Measurements from ENCODE around the gene NXF2.
"Not testable (repeated sequence)": the region's sequence is repeated elsewhere in the genome, so short reads cannot be mapped to it uniquely, and the experiment has no call there.

NXF2 gene

DNA sequence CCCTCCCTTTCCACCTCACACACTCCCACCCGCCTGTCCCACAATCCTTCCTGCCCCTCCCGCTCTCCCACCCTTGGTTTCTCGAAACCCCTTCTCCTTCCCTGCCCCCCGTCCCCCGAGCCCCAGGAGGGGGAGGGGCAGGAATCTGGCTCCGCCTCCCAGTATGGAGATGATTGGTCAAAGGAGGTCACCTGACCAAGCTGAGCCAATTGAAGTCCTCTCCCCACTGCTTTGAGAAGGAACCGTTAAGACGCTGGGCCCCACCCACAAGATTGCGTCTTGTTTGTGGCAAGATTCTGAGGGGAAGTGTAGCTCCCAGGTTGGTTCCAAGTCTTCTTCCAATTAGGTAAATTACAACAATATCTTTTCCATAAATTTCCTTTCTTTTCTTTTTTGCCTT is at the start of gene NXF2:
TSS of gene NXF2 (plus strand) at position 275 of the 400 bp plus-strand sequence. CDS start 59,912 bp downstream, outside the sequence.
- DNase-seq (ENCODE audit: low spot score): not testable (repeated sequence)

- not testable (repeated sequence) for DNase-seq (ENCODE audit: low spot score)
These were observed 39.0 kb upstream of the NXF2 start for GRCh38 chrX:102207940-102208339.

GRCh38 chrX:102214986-102215385 is 32.0 kb upstream of the NXF2 start, which contains the start of gene TCP11X1:
TSS of gene TCP11X1 (plus strand) at chrX:102215301.
- DNase-seq (ENCODE audit: low spot score): not testable (repeated sequence)

DNA sequence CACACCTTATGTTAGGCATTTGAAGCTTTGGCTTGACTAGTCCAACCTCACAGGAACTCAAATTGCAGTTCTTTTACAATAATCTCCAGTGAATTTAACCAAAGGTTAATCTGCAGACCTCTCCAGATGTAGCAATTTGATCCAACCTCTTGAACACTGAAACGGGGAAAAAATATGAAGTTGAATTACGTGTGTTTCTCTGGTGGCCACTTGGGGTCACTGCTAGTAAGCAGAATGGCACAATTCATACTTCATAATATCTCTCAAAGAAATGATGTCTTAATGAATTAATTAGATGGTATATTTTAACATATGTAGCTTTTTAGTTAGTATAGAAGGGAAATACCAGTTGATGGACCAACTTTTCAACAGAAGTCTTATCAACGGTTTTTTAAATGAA is 30.5 kb upstream of the NXF2 start:
- DNase-seq (ENCODE audit: low spot score): not testable (repeated sequence)

DNA sequence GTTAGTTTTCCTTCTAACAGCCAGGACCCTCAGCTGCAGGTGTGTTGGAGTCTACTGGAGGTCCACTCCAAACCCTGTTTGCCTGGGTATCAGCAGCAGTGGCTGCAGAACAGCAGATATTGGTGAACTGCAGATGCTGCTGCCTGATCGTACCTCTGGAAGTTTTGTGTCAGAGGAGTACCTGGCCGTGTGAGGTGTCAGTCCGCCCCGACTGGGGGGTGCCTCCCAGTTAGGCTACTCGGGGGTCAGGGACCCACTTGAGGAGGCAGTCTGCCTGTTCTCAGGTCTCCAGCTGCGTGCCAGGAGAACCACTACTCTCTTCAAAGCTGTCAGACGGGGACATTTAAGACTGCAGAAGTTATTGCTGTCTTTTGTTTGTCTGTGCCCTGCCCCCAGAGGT is 11.3 kb upstream of the NXF2 start:
- not testable (repeated sequence) for DNase-seq (ENCODE audit: low spot score)

- DNase-seq (ENCODE audit: low spot score): not testable (repeated sequence)
These were observed 6.7 kb upstream of the NXF2 start for GRCh38 chrX:102240265-102240664.

DNA sequence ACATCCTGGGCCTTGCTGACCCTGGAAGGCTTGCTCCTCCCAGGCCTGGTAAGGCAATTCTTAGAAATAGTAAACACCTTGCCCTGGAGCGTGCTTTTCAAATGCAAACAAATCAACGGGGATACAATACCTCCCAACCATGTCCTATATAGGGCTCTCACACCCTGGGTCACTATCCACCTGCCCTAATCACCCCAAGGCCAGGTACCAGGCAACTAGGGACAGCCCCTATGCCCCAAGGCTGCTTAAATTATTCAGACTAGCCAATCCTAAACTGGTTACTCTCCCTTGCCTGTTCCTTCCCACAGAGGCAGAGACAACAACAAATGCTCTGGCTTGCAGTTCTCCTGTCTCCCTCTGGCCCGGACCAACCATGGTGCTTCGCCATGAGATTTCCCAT is 25.3 kb downstream of the NXF2 start:
- DNase-seq (ENCODE audit: low spot score): not testable (repeated sequence)

DNA sequence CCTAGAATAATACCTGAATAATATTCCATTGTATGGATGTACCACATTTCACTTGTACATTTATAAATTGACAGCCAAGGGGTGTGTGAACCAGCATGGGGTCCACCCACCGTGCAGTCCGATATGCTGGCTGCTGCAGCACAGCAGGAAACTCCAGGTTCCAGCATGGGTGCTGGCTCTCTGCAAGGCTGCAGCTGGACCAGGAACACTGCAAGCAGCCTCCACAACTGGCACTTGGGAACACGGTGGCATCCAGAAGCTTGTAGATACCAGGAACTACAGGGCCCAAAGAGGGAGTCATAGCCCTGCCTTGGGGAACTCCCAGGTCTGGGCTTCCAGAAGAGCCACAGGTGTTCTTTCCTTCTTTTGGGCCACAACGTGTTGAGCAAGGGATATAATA is 91.2 kb downstream of the NXF2 start:
- no peak for DNase-seq (ENCODE audit: low spot score)

- no peak for DNase-seq (ENCODE audit: low spot score)
These were observed 92.6 kb downstream of the NXF2 start for GRCh38 chrX:102339312-102340298.

DNA sequence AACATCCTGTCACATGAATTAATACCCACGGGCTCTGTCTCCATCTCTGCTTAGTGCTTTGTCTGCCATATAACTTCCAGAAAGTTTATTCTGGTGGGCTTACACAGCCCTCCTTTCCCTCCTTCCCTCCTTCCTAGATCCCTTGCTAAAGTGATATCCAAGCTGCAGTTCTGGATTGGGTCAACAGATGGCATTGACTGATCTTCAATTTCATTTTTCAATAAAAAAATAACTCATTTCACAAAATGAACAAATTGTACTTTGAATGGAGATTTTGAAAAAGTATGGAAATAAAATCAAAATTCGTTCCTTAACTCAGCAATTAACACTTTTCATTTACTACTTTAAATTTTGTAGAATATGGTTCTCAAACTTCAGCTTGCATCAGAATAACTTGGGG is 94.9 kb downstream of the NXF2 start:
- DNase-seq (ENCODE audit: low spot score): no peak

DNA sequence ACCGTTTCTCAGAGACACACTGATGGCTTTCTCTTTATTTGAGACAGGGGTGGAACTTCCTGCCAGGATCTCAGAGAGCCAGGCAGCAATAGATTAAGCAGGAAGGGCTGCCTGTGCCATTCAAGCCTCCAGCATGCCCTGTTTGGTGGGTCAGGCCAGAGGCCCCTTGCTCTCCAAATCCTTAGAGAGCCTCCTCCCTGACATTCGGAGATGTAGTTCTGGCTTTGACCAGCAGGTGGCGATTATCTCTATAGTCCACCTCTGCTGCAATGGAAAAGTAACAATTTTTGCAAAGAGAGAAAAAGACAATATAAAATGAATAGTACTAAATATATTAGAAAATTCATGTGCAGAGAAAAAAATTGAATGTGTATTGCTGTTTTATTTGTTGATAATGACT is 98.9 kb downstream of the NXF2 start:
- peak; percentile 41 for DNase-seq (ENCODE audit: low spot score)

Data from left forelimb (tissue), 1 donor.